Measurements from ENCODE around the gene ADAMTS9.
"Not testable (repeated sequence)": the region's sequence is repeated elsewhere in the genome, so short reads cannot be mapped to it uniquely, and the experiment has no call there.

ADAMTS9 gene

GRCh38 chr3:64568895-64569517 is 118.8 kb downstream of the ADAMTS9 start:
- DNase-seq = no peak

GRCh38 chr3:64566859-64567258 is 120.9 kb downstream of the ADAMTS9 start:
- DNase-seq = no peak

GRCh38 chr3:64563751-64564150 is 124.0 kb downstream of the ADAMTS9 start:
- no peak for DNase-seq

GRCh38 chr3:64561868-64562267 is 125.9 kb downstream of the ADAMTS9 start:
- no peak for DNase-seq

GRCh38 chr3:64561325-64561843 is 126.4 kb downstream of the ADAMTS9 start:
- DNase-seq = no peak

GRCh38 chr3:64560791-64561190 is 127.0 kb downstream of the ADAMTS9 start:
- no peak for DNase-seq

- no peak for DNase-seq
Observed at GRCh38 chr3:64559588-64559987, 128.2 kb downstream of the ADAMTS9 start.

GRCh38 chr3:64556046-64556445 is 131.8 kb downstream of the ADAMTS9 start:
- DNase-seq = no peak

GRCh38 chr3:64555351-64555750 is 132.4 kb downstream of the ADAMTS9 start:
- DNase-seq = no peak

GRCh38 chr3:64554096-64554920 is 133.5 kb downstream of the ADAMTS9 start:
- DNase-seq = no peak

GRCh38 chr3:64552966-64553365 is 134.8 kb downstream of the ADAMTS9 start:
- DNase-seq = peak; percentile 6

- no peak for DNase-seq
Observed at GRCh38 chr3:64552160-64552559, 135.6 kb downstream of the ADAMTS9 start.

GRCh38 chr3:64551697-64552096 is 136.1 kb downstream of the ADAMTS9 start:
- no peak for DNase-seq

- DNase-seq = no peak
Observed at GRCh38 chr3:64550745-64551144, 137.1 kb downstream of the ADAMTS9 start.

GRCh38 chr3:64549869-64550268 is 137.9 kb downstream of the ADAMTS9 start:
- DNase-seq = no peak

- no peak for DNase-seq
Observed at GRCh38 chr3:64548200-64548889, 139.5 kb downstream of the ADAMTS9 start.

GRCh38 chr3:64546856-64547255 is 140.9 kb downstream of the ADAMTS9 start:
- DNase-seq = no peak

- not testable (repeated sequence) for DNase-seq
Observed at GRCh38 chr3:64545239-64545638, 142.6 kb downstream of the ADAMTS9 start.

GRCh38 chr3:64541803-64542202 is 146.0 kb downstream of the ADAMTS9 start:
- no peak for DNase-seq

- no peak for DNase-seq
Observed at GRCh38 chr3:64539451-64540196, 148.2 kb downstream of the ADAMTS9 start.

GRCh38 chr3:64536166-64536565 is 151.6 kb downstream of the ADAMTS9 start:
- no peak for DNase-seq

- DNase-seq = peak; percentile 85
Observed at GRCh38 chr3:64533617-64534317, 154.0 kb downstream of the ADAMTS9 start.

All from hematopoietic multipotent progenitor cell treated with erythropoietin and hydrocortisone succinate and interleukin-3 and kit ligand, for 4 days (in vitro differentiated cells).